Measurements from ENCODE around the gene TMEM120B. TPM values are rescaled to one million over a fixed set of nuclear protein-coding genes. Genes with fewer than 3 reads are reported as not detected.

The TMEM120B gene
- total RNA-seq, 2 experiments from 2014 or later = 12.4 to 21.5 TPM

DNA sequence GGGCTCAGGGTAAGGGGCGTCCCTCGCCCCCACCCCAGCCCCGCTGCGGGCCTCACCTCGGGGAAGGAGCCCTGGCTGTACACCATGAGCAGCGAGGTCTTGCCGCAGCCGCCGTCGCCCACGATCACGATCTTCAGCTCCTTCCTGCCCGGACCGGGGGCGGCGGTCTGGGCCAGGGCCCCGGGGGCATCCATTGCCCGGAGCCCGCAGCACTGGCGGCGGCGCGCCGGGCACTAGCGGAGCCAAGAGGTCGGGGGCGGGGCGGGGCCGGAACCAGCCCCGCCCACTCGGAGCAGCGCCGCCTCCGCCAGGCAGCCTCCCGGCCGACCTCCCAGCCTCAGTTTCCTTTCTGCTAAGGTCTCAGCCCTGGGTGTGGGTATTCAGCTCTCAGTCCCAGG, 80.9 kb downstream of the TMEM120B start, which contains the start of gene RHOF:
RHOF (minus strand) TSS at position 249 of the 398 bp plus-strand sequence; CDS start at position 194, 55 bp downstream.
- H3K4me2 ChIP-seq (ENCODE audit: low read length) = peak within 1 kb of the TSS; percentile 80
- H2AFZ ChIP-seq (ENCODE audit: low read length) = peak within 1 kb of the TSS; percentile 49
- intact Hi-C loops (cut with micrococcal nuclease; ENCODE audit: unreplicated experiment) = loop anchor here (5.0 kb wide), 2 partner anchors 81 to 256 kb away; partner anchors contain the start of gene TMEM120B
- no peaks in the 10 kb centered on the region for H4K20me1 ChIP-seq (ENCODE audit: insufficient read depth, low read length)
- peak within 1 kb of the TSS; percentile 63 for H3K27ac ChIP-seq (ENCODE audit: low read depth, low read length, poor library complexity, severe bottlenecking)
- peak; percentile 70 for DNase-seq (ENCODE audit: low spot score)
- peaks cover 59% of the 10 kb centered on the region for H3K4me1 ChIP-seq (ENCODE audit: insufficient read depth, low read length, poor library complexity, severe bottlenecking)
- BruUV-seq (replicated peaks) = no TSS peak
- H3K79me2 ChIP-seq (ENCODE audit: insufficient read depth, low read depth, low read length) = no peaks in the 10 kb centered on the region
- H3K4me3 ChIP-seq (ENCODE audit: low read depth, low read length, poor library complexity, severe bottlenecking) = peak within 1 kb of the TSS; percentile 76
- TF ChIP-seq CTCF (conservative IDR thresholded peaks at IDR 0.05; ENCODE audit: low read length) = no peak
- TF ChIP-seq EZH2phosphoT487 (IDR thresholded peaks at IDR 0.05; ENCODE audit: borderline replicate concordance, low read depth, low read length) = no peak
- no peaks in the 10 kb centered on the region for H3K9me2 ChIP-seq (ENCODE audit: insufficient read depth, low read length)
- peaks cover 1% of the 10 kb centered on the region; the same call in 1 of the 2 replicates for H3K36me3 ChIP-seq (ENCODE audit: insufficient read depth, low read length)
- CTCF ChIA-PET (ENCODE audit: unreplicated experiment) = interaction anchor here (1.1 to 2.6 kb wide), 11 partner anchors 9 to 102 kb away, joined by 3 to 13 read pairs (median 6); no protein-coding TSS in a partner anchor
- H3K9me3 ChIP-seq (ENCODE audit: low read length) = no peaks in the 10 kb centered on the region
- POLR2A ChIA-PET = interaction anchor here (0.7 to 2.9 kb wide), 9 partner anchors 9 to 230 kb away, joined by 3 to 10 read pairs (median 4); no protein-coding TSS in a partner anchor

DNA sequence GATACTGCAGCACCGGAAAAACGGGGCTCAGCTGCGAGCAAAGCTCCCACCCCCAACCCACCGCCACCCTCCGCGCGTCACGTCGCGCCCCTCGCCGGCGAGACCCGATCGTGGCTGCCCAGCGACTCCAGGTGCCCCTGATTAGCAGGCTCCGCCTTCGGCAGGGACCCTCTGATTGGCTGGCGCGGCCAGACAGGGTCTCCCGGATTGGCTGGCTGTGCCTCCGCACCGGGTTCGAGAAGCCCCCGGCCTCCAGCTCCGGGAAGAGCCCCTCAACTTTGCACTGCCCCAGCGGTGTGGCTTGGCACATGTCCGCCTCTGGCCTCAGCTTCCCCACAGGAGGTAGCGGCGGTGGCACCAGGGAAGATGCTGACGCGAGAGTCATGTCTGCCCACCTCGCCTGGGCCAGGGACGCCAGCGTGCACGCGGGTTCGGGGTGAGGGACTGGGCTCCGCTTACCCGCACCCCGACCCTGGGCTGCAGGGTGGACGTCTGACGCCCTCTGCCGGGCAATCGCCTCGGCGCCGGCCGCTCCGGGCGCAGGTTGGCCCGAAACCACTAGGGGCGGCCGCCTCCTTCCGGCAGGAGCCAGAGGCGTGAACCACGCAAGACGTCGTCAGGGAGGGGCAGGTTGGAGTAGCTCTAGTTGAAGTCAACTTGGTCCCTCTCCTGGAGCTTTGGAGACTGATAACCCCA, 81.4 kb downstream of the TMEM120B start:
- Histone ChIP-seq H4K20me1 (ENCODE audit: insufficient read depth, low read length) (no peaks in the 10 kb centered on the region), H3K9me3 (ENCODE audit: low read length) (no peaks in the 10 kb centered on the region), H3K79me2 (ENCODE audit: insufficient read depth, low read depth, low read length) (no peaks in the 10 kb centered on the region), H3K27ac (ENCODE audit: low read depth, low read length, poor library complexity, severe bottlenecking) (peak overlapping the region; percentile 63), H3K4me1 (ENCODE audit: insufficient read depth, low read length, poor library complexity, severe bottlenecking) (peaks cover 59% of the 10 kb centered on the region), H3K4me3 (ENCODE audit: low read depth, low read length, poor library complexity, severe bottlenecking) (peak overlapping the region; percentile 76), H3K9me2 (ENCODE audit: insufficient read depth, low read length) (no peaks in the 10 kb centered on the region), H3K36me3 (ENCODE audit: insufficient read depth, low read length) (peaks cover 7% of the 10 kb centered on the region; the same call in 1 of the 2 replicates), H3K4me2 (ENCODE audit: low read length) (peak overlapping the region; percentile 80), H2AFZ (ENCODE audit: low read length) (peak overlapping the region; percentile 49)
- peak; percentile 96 for DNase-seq (ENCODE audit: low spot score)
- ChIA-PET POLR2A (interaction anchor here (0.9 to 2.9 kb wide), 9 partner anchors 9 to 230 kb away, joined by 4 to 10 read pairs (median 6); no protein-coding TSS in a partner anchor), CTCF (ENCODE audit: unreplicated experiment) (interaction anchor here (0.5 to 2.6 kb wide), 24 partner anchors 8 to 1797 kb away, joined by 3 to 13 read pairs (median 4); no protein-coding TSS in a partner anchor)
- TF ChIP-seq CTCF (conservative IDR thresholded peaks at IDR 0.05; ENCODE audit: low read length) = peak; percentile 99
- TF ChIP-seq EZH2phosphoT487 (IDR thresholded peaks at IDR 0.05; ENCODE audit: borderline replicate concordance, low read depth, low read length) = no peak
- intact Hi-C loops (cut with micrococcal nuclease; ENCODE audit: unreplicated experiment) = loop anchor here (1.0 to 5.0 kb wide), 5 partner anchors 18 to 257 kb away; partner anchors contain the start of genes PSMD9 and TMEM120B
- no TSS peak for BruUV-seq (replicated peaks)

Measured in OCI-LY7 (cell line).